ENCODE measurements around the gene YWHAQ.
"Not testable (repeated sequence)": the region's sequence is repeated elsewhere in the genome, so short reads cannot be mapped to it uniquely, and the experiment has no call there.

YWHAQ gene

GRCh38 chr2:9610781-9611548 lies 19.8 kb downstream of the YWHAQ start:
- Mint-ChIP-seq H3K9me3 (no peaks in the 10 kb centered on the region), H3K27ac (peak overlapping the region; percentile 19), H3K4me3 (no peak overlapping the region), H3K36me3 (peaks cover 13% of the 10 kb centered on the region), H3K27me3 (no peaks in the 10 kb centered on the region), H3K4me1 (peaks cover 57% of the 10 kb centered on the region)
- ATAC-seq (ENCODE audit: low read depth) (no peak), DNase-seq (ENCODE audit: low spot score in 2 of 2) (no peak)

DNA sequence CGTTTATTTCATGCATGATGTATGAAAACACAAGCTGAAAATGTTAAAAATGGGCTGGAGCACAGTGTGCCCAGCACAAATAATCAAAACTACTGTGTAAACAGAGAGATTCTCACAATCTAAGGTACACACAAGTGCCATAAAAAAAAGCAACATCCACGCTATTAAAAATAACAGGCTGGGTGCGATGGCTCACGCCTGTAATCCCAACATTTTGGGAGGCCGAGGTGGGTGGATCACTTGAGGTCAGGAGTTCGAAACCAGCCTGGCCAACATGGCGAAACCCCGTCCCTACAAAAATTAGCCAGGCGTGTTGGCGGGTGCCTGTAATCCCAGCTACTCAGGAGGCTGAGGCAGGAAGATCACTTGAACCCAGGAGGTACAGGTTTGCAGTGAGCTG lies 22.3 kb downstream of the YWHAQ start:
- Mint-ChIP-seq H3K4me1 (peaks cover 40% of the 10 kb centered on the region), H3K27ac (peak overlapping the region; percentile 96), H3K4me3 (peak overlapping the region; percentile 94)
- ATAC-seq (ENCODE audit: low read depth); DNase-seq (ENCODE audit: low spot score in 2 of 2); H3K9me3 Mint-ChIP-seq; H3K36me3 Mint-ChIP-seq; H3K27me3 Mint-ChIP-seq: not testable (repeated sequence)

GRCh38 chr2:9602412-9602811 lies 28.4 kb downstream of the YWHAQ start:
- no peak for ATAC-seq (ENCODE audit: low read depth)
- no peak overlapping the region for H3K27ac Mint-ChIP-seq
- no peaks in the 10 kb centered on the region for H3K27me3 Mint-ChIP-seq
- peaks cover 30% of the 10 kb centered on the region for H3K36me3 Mint-ChIP-seq
- peaks cover 7% of the 10 kb centered on the region for H3K9me3 Mint-ChIP-seq
- no peak for DNase-seq (ENCODE audit: low spot score in 2 of 2)
- H3K4me3 Mint-ChIP-seq, result no peak overlapping the region
- H3K4me1 Mint-ChIP-seq, result peaks cover 10% of the 10 kb centered on the region

DNA sequence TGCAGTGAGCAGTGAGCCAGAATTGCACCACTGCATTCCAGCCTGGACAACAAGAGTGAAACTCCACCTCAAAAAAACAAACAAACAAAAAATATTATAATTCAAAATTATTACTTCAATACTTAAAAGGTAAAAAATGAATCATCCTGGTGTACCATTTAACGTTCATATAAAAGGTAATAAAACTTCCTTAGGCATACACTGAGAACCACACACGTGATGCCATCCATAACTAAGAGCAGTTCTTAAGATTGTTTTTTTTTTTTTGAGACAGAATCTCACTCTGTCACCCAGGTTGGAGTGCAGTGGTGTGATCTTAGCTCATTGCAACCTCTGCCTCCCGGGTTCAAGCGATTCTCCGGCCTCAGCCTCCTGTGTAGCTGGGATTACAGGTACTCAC lies 29.4 kb downstream of the YWHAQ start:
- Mint-ChIP-seq H3K27ac (no peak overlapping the region), H3K27me3 (no peaks in the 10 kb centered on the region), H3K4me3 (no peak overlapping the region), H3K9me3 (peaks cover 7% of the 10 kb centered on the region), H3K4me1 (peaks cover 18% of the 10 kb centered on the region), H3K36me3 (peaks cover 30% of the 10 kb centered on the region)
- no peak for ATAC-seq (ENCODE audit: low read depth)
- no peak for DNase-seq (ENCODE audit: low spot score in 2 of 2)

GRCh38 chr2:9599430-9599829 lies 31.4 kb downstream of the YWHAQ start:
- H3K27ac Mint-ChIP-seq, result no peak overlapping the region
- no peaks in the 10 kb centered on the region for H3K27me3 Mint-ChIP-seq
- H3K36me3 Mint-ChIP-seq, result peaks cover 31% of the 10 kb centered on the region
- peaks cover 7% of the 10 kb centered on the region for H3K9me3 Mint-ChIP-seq
- no peak overlapping the region for H3K4me3 Mint-ChIP-seq
- DNase-seq (ENCODE audit: low spot score in 2 of 2), result no peak
- H3K4me1 Mint-ChIP-seq, result peaks cover 25% of the 10 kb centered on the region
- no peak for ATAC-seq (ENCODE audit: low read depth)

DNA sequence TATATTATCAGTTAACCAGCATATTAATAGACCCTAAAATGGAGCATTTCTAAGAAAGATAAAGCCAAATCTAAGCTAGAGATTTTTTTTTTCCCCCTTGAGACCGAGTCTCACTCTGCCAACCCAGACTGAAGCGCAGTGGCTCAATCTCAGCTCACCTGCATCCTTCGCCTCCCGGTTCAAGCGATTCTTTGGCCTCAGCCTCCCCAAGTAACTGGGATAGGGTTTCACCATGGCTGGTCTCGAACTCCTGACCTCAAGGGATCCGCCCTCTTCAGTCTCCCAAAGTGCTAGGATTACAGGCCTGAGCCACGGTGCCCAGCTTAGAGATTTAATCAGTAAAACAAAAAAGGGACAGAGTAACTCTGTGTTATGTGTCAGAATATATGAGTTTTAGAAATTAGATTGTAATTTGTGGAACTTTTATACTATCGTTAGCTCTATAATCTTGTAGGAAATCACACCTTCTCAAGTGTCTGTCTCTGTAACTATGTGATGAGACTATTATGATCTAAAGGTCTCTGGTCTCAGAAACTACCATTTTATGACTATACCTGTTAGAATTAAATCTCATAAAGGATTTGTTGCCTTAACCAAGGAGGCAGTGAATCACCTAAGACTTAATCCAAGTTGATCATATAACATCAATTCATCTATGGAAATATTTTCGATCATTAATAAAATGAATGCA lies 34.0 kb downstream of the YWHAQ start:
- peak overlapping the region; percentile 87 for H3K27ac Mint-ChIP-seq
- H3K36me3 Mint-ChIP-seq, result peaks cover 33% of the 10 kb centered on the region
- DNase-seq (ENCODE audit: low spot score in 2 of 2) (no peak), ATAC-seq (ENCODE audit: low read depth) (peak; percentile 65)
- no peaks in the 10 kb centered on the region for H3K27me3 Mint-ChIP-seq
- peaks cover 7% of the 10 kb centered on the region for H3K9me3 Mint-ChIP-seq
- H3K4me3 Mint-ChIP-seq, result peak overlapping the region; percentile 68
- peaks cover 29% of the 10 kb centered on the region for H3K4me1 Mint-ChIP-seq

- Mint-ChIP-seq H3K9me3 (peaks cover 7% of the 10 kb centered on the region), H3K4me3 (peak overlapping the region; percentile 18), H3K27ac (peak overlapping the region; percentile 87), H3K4me1 (peaks cover 29% of the 10 kb centered on the region), H3K36me3 (peaks cover 35% of the 10 kb centered on the region), H3K27me3 (no peaks in the 10 kb centered on the region)
- ATAC-seq (ENCODE audit: low read depth) (no peak), DNase-seq (ENCODE audit: low spot score in 2 of 2) (no peak)
These were observed 35.1 kb downstream of the YWHAQ start for GRCh38 chr2:9595746-9596145.

DNA sequence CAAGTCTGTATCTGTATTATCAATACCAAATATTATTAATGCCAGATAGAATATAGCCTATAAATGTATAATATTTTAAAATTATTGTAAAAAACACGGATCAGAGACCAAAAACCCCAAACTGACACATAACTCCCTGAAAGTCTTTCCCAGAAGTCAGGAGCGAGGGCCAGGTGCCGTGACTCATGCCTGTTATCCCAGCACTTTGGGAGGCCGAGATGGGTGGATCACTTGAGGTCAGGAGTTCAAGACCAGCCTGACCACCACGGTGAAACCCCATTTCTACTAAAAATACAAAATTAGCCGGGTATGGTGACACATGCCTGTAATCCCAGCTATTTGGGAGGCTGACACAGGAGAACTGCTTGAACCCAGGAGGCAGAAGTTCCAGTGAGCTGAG lies 35.5 kb downstream of the YWHAQ start:
- H3K4me3 Mint-ChIP-seq; DNase-seq (ENCODE audit: low spot score in 2 of 2); H3K9me3 Mint-ChIP-seq; ATAC-seq (ENCODE audit: low read depth); H3K27me3 Mint-ChIP-seq: not testable (repeated sequence)
- H3K4me1 Mint-ChIP-seq, result peaks cover 29% of the 10 kb centered on the region
- H3K27ac Mint-ChIP-seq, result peak overlapping the region; percentile 87
- H3K36me3 Mint-ChIP-seq, result peaks cover 34% of the 10 kb centered on the region

GRCh38 chr2:9594366-9595054 lies 36.3 kb downstream of the YWHAQ start:
- Mint-ChIP-seq H3K4me3 (no peak overlapping the region), H3K36me3 (peaks cover 32% of the 10 kb centered on the region), H3K9me3 (peaks cover under 1% of the 10 kb centered on the region), H3K4me1 (peaks cover 26% of the 10 kb centered on the region), H3K27me3 (no peaks in the 10 kb centered on the region), H3K27ac (peak overlapping the region; percentile 78)
- DNase-seq (ENCODE audit: low spot score in 2 of 2) (no peak), ATAC-seq (ENCODE audit: low read depth) (no peak)

DNA sequence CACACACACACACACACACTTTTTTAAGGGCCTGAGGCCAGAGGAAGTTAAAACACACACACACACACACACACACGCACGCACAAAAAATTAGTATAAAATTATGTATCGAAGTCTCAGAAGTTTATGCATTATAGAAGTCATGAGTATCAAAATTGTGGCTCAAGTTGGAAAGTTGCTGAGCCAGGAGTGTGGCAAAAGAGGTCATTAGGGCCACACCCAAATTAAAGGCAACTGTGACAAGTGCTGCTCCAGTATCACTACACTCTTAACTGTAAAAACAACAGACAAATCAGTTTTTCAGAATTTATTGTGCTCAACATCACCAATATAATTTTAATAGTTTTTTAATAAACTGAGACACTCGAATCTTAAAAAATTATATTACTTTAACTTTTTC lies 36.9 kb downstream of the YWHAQ start:
- ATAC-seq (ENCODE audit: low read depth), result no peak
- Mint-ChIP-seq H3K27ac (no peak overlapping the region), H3K27me3 (no peaks in the 10 kb centered on the region), H3K4me3 (no peak overlapping the region), H3K36me3 (peaks cover 26% of the 10 kb centered on the region), H3K4me1 (peaks cover 26% of the 10 kb centered on the region), H3K9me3 (no peaks in the 10 kb centered on the region)
- no peak for DNase-seq (ENCODE audit: low spot score in 2 of 2)

DNA sequence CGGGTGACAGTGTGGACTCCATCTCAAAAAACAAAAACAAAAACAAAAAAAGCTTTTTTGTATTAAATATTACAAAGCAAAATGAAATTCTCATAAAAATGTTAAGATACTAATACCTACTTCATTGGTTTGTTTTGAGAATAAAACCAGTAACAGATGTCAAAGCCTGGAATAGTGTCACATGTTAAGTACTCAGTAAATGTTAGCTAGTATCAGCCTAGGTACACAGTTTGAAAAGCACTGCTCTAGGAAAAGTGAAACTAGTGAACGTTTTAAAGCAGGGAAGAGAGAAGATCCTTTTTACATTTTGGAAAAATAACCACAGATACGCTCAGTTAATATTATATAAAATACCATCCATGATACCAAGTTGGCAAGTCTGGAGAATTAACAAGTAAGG lies 38.1 kb downstream of the YWHAQ start:
- Mint-ChIP-seq H3K27ac (peak overlapping the region; percentile 41), H3K4me3 (no peak overlapping the region), H3K9me3 (no peaks in the 10 kb centered on the region), H3K36me3 (peaks cover 16% of the 10 kb centered on the region), H3K27me3 (no peaks in the 10 kb centered on the region), H3K4me1 (peaks cover 23% of the 10 kb centered on the region)
- ATAC-seq (ENCODE audit: low read depth), result no peak
- DNase-seq (ENCODE audit: low spot score in 2 of 2), result no peak

DNA sequence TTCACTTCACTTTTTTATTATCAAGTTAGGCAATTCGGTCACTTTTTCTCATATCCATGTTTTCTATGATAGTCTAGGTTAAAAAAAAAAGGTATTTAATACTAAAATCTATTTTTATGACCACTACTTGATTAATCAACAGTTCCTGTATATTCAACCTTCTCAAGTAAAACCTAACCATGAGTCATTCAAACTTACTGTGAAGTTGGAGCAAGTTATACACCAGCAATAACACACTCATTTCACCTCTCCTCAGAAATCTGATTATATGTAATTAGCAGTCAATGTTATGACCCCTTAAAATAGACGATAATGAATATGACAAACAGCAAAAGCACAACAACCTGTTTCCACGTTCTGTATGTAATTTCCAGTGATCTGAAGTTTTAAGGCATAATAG lies 40.2 kb downstream of the YWHAQ start:
- DNase-seq (ENCODE audit: low spot score in 2 of 2), result no peak
- no peak for ATAC-seq (ENCODE audit: low read depth)
- H3K4me3 Mint-ChIP-seq, result no peak overlapping the region
- peaks cover 27% of the 10 kb centered on the region for H3K36me3 Mint-ChIP-seq
- H3K9me3 Mint-ChIP-seq, result no peaks in the 10 kb centered on the region
- H3K4me1 Mint-ChIP-seq, result peaks cover 12% of the 10 kb centered on the region
- H3K27ac Mint-ChIP-seq, result no peak overlapping the region
- H3K27me3 Mint-ChIP-seq, result no peaks in the 10 kb centered on the region

DNA sequence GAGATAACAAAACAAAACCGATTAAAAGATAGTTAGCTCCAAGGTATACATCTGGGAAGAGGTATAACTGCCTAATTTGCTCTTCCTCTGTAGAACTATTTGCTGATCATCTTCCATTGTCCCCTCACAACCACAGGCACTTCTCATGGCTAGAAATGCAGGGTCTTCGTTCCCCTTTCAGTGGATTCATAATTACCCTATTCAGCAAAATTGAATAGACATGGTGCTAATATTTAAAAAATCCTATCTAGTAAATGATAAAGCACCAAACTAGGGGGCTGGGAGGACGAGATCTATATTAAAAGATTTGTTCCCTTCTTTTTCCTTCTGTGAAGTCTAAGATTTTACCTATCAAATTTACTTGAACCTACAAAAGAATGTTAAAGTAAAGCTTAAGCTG lies 44.3 kb downstream of the YWHAQ start:
- H3K4me1 Mint-ChIP-seq, result no peaks in the 10 kb centered on the region
- no peak for ATAC-seq (ENCODE audit: low read depth)
- H3K4me3 Mint-ChIP-seq, result no peak overlapping the region
- no peaks in the 10 kb centered on the region for H3K27me3 Mint-ChIP-seq
- no peak for DNase-seq (ENCODE audit: low spot score in 2 of 2)
- no peaks in the 10 kb centered on the region for H3K9me3 Mint-ChIP-seq
- H3K36me3 Mint-ChIP-seq, result peaks cover 34% of the 10 kb centered on the region
- peak overlapping the region; percentile 72 for H3K27ac Mint-ChIP-seq

DNA sequence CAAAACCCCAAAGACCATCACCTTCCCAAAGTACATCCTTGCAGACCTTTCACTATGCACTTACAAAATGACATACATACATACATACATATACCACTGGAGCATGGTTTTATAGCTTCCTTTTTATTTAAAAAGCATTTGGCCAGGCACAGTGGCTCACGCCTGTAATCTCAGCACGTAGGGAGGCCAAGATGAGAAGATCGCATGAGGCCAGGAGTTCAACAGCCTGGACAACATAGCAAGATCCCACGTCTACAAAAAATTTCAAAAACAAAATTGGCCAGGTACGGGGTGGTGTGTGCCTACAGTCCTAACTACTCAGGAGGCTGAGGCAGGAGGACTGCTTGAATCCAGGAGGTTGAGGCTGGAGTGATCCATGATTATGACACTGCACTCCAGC lies 45.3 kb downstream of the YWHAQ start:
- H3K27ac Mint-ChIP-seq, result no peak overlapping the region
- no peaks in the 10 kb centered on the region for H3K9me3 Mint-ChIP-seq
- peaks cover 34% of the 10 kb centered on the region for H3K36me3 Mint-ChIP-seq
- no peaks in the 10 kb centered on the region for H3K4me1 Mint-ChIP-seq
- no peaks in the 10 kb centered on the region for H3K27me3 Mint-ChIP-seq
- H3K4me3 Mint-ChIP-seq, result no peak overlapping the region
- ATAC-seq (ENCODE audit: low read depth), result no peak
- no peak for DNase-seq (ENCODE audit: low spot score in 2 of 2)

Measured in memory B cell (primary cell).